Bronchial epithelial cell (primary cell): ENCODE measurements around the gene SMAD3. TPM values are rescaled to one million over a fixed set of nuclear protein-coding genes. Genes with fewer than 3 reads are reported as not detected.

Experiments
- DNase-seq: peaks from one replicate; pipeline ENCODE4 v3.0.0-alpha.2; 2010; ENCODE audit warnings: low read depth
- FAIRE-seq: peaks from 2 replicates; lab custom pipeline; 2011; peaks lifted over from hg19 to GRCh38; lab: Jason Lieb, UNC
- H3K27me3 ChIP-seq: 2 replicates; pipeline ENCODE4 v1.5.1; 2011; ENCODE audit warnings: low read length; ENCODE audit not compliant: control insufficient read depth, insufficient read depth
- H3K36me3 ChIP-seq: 2 replicates; pipeline ENCODE4 v1.5.1; 2011; ENCODE audit warnings: low read length; ENCODE audit not compliant: control insufficient read depth, insufficient read depth
- H3K4me3 ChIP-seq: 2 replicates; pipeline ENCODE4 v1.5.1; 2011; ENCODE audit warnings: mild to moderate bottlenecking, low read depth, low read length, control low read depth
- total RNA-seq: library from RNA; depleted of rRNA; stranded (reverse); fragments of >200 nt; gene quantifications from 2 replicates; pipeline ENCODE4 v1.2.1, GENCODE V29; 2014
- TF ChIP-seq, protein P1 (sequence below): IDR thresholded peaks from 2 replicates; pipeline ENCODE4 v1.5.1; 2011; ENCODE audit warnings: mild to moderate bottlenecking, moderate library complexity, low read length, control low read depth, inconsistent platforms; ENCODE audit not compliant: insufficient read depth, severe bottlenecking

The SMAD3 gene
- total RNA-seq, 1 donor from 2014 or later = 9.5 TPM

DNA sequence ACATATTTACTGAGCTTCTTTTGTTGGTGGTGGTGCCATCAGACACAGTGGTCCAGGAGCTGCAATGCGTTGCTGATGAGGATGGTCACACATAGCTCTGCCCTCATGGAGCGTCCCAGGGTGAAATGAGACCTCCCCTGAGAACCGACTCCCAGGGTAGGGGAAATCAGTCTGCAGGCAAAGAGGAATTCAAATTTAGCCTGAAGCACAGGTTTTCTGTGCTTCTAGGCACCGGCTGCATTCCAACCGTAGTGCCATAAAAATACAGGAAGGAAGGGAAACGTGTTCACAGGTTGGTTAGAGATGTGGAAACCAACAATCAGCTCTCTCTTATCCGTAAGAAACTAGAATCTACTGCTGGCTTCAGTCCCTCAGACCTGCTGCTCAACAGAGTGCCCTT, 19.2 kb downstream of the SMAD3 start:
- TF ChIP-seq, protein P1, sequence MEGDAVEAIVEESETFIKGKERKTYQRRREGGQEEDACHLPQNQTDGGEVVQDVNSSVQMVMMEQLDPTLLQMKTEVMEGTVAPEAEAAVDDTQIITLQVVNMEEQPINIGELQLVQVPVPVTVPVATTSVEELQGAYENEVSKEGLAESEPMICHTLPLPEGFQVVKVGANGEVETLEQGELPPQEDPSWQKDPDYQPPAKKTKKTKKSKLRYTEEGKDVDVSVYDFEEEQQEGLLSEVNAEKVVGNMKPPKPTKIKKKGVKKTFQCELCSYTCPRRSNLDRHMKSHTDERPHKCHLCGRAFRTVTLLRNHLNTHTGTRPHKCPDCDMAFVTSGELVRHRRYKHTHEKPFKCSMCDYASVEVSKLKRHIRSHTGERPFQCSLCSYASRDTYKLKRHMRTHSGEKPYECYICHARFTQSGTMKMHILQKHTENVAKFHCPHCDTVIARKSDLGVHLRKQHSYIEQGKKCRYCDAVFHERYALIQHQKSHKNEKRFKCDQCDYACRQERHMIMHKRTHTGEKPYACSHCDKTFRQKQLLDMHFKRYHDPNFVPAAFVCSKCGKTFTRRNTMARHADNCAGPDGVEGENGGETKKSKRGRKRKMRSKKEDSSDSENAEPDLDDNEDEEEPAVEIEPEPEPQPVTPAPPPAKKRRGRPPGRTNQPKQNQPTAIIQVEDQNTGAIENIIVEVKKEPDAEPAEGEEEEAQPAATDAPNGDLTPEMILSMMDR = no peak
- H3K27me3 ChIP-seq = no peaks in the 10 kb centered on the region
- H3K36me3 ChIP-seq = peaks cover 6% of the 10 kb centered on the region
- no peak for FAIRE-seq
- DNase-seq = no peak
- H3K4me3 ChIP-seq = no peak overlapping the region

DNA sequence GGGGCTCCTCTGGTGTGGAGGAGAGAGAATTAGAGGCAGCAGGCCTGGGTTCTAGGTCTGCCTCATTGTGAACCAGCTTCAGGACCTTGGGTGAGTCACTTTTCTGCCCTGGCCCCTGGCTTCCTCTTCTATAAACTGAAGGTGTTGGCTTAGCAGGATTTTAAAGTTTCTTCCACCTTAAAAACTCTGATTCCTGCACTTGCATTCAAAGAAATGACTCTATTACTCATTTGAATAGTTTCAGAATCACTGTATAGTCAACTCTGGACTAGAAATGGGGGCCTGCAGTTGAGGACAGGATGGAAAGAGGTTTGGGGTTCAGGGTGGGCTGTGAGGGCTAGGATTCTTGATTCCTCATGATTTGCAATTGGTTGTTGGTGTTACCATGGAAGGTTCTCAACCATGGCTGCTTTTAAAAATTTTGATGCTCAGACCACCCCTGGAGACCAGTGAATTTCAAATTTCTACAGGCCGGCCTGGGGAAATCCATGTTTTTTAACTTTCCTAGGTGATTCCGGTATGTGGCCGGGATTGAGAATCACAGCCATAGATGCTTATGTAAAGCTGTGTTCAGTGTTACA, 19.9 kb downstream of the SMAD3 start:
- DNase-seq (no peak), FAIRE-seq (no peak)
- Histone ChIP-seq H3K4me3 (no peak overlapping the region), H3K27me3 (no peaks in the 10 kb centered on the region), H3K36me3 (peaks cover 6% of the 10 kb centered on the region)
- TF ChIP-seq, protein P1 = no peak

DNA sequence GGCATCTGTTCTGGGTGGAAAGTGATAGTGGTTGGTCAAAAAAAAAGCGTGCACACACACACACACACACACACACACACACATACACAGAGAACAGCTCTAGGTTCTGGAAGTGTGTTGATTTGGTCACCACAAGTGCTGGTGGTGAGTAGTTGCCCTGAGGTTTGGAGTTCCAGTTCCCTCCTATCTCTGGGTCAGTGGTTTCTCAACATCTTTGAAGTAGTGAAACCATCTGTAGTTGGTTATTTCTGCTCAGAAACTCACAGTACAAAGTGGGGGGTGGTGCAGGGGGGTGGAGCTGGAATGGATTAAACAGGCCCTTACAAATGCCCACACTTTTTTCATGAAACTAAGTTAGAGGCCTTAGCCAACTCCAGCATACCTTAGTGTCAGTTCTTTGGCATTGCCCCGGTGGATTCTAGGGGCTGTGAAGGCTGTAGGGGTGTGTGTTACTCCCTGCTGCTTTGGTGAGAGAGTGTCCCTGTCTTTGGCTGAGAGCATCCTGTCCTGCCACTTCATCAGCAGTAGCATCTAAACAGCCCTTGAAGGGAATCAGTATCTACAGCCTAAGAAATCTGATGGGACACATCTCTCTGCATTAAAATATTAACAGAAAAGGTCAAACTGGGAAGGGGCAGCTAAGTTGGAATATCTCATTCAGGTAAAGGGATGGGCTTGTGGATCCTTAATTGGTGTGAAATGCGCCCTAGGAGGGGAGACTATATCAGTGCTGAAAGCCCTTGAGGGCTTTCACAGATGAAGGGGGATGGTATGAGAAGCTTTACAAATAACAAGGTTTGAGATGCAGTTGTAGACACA, 20.6 kb downstream of the SMAD3 start:
- peaks cover 6% of the 10 kb centered on the region for H3K36me3 ChIP-seq
- no peaks in the 10 kb centered on the region for H3K27me3 ChIP-seq
- TF ChIP-seq, protein P1 = no peak
- no peak for FAIRE-seq
- peak; percentile 47 for DNase-seq
- no peak overlapping the region for H3K4me3 ChIP-seq

DNA sequence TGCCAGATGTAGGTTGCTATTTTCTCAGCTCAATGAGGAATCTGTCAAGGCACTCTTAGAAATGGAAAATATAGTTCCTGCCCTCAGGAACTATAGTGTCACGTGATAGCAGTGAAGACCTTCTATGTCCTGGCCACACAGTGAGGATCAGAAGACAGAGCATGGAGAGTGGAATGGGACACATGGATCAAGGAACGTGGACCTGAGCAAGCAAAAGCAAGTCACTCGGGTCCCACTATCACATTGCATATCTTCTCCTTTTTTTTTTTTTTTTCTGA, 21.2 kb downstream of the SMAD3 start:
- no peak overlapping the region for H3K4me3 ChIP-seq
- no peaks in the 10 kb centered on the region for H3K27me3 ChIP-seq
- TF ChIP-seq, protein P1 = no peak
- FAIRE-seq (no peak), DNase-seq (no peak)
- peaks cover 2% of the 10 kb centered on the region for H3K36me3 ChIP-seq

DNA sequence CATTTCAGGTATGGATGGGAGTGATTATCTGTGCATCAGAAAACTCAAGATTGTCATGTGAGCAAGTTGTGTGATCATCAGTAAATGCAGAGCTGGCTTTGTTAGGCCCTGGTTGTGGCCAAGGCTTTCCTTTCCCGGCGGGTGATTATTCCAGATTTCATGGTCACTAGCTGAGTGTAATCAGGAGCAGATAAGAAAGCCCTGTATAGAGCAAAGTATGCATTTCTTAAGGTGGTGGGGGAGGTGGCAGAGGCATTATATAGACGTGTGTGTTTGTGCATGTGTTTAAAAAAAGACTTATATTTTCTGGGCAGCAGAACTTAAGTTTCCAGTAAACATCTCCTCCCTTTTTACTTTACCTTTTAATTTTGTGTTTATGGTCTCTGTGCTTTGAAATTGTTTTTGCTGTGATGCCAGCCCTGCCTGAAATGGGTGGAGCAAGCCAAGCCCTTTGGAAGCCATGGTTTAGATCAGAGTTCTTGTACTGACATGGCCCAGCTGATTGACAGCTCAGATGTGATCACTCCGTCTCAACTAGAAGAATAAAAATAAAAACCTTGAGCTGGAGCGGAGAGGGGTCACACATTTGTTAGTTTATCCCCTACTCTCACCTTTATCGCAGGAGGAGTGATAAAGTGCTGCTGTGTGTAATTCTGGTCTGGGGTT, 22.2 kb downstream of the SMAD3 start:
- Histone ChIP-seq H3K4me3 (no peak overlapping the region), H3K27me3 (no peaks in the 10 kb centered on the region), H3K36me3 (peaks cover 2% of the 10 kb centered on the region)
- TF ChIP-seq, protein P1 = no peak
- DNase-seq (no peak), FAIRE-seq (no peak)
